CD4-positive, alpha-beta memory T cell (primary cell): ENCODE results near the gene REM1. TPM values are rescaled to one million over a fixed set of nuclear protein-coding genes. Genes with fewer than 3 reads are reported as not detected.
"Not testable (repeated sequence)": the region's sequence is repeated elsewhere in the genome, so short reads cannot be mapped to it uniquely, and the experiment has no call there.

Experiments
- CTCF ChIA-PET: fragments of 350-600 bp; sonication (Branson Sonifier 250); formaldehyde crosslinking; loops from one replicate; lab custom pipeline; 2021; ENCODE audit warnings: inconsistent platforms; ENCODE audit not compliant: partially characterized antibody; lab: Charles Lee
- POLR2A ChIA-PET: fragments of 350-600 bp; sonication (Branson Sonifier 250); formaldehyde crosslinking; loops from one replicate; lab custom pipeline; 2021; ENCODE audit not compliant: partially characterized antibody; lab: Charles Lee
- DNase-seq, 5 donors: peaks; one replicate each; pipeline versions ENCODE4 v3.0.0 to v3.0.0-alpha.2; 2020 to 2022; ENCODE audit warnings: mixed read lengths in 1 of 5
- H3K27ac ChIP-seq: one replicate; pipeline ENCODE4 v1.7.0; 2013; ENCODE audit warnings: low read depth, low read length
- H3K27me3 ChIP-seq: 2 replicates; pipeline ENCODE4 v1.7.0; 2013; ENCODE audit warnings: mild to moderate bottlenecking, low read length, moderate library complexity; ENCODE audit not compliant: insufficient read depth
- H3K36me3 ChIP-seq: 2 replicates; pipeline ENCODE4 v1.7.0; 2013; ENCODE audit warnings: mild to moderate bottlenecking, low read length, moderate library complexity; ENCODE audit not compliant: insufficient read depth
- H3K4me1 ChIP-seq: 2 replicates; pipeline ENCODE4 v1.7.0; 2013; ENCODE audit warnings: mild to moderate bottlenecking, low read length, moderate library complexity; ENCODE audit not compliant: insufficient read depth
- H3K4me3 ChIP-seq, 2 donors: one replicate each; pipeline ENCODE4 v1.7.0; 2013; ENCODE audit warnings: low read length in 2 of 2, mild to moderate bottlenecking in 1 of 2
- H3K9me3 ChIP-seq, 2 donors: one replicate each; pipeline ENCODE4 v1.7.0; 2013; ENCODE audit warnings: low read length in 2 of 2, control low read depth in 1 of 2; ENCODE audit not compliant: control insufficient read depth in 1 of 2
- H3K27ac Mint-ChIP-seq, 7 donors: one replicate each; pipeline ENCODE4 v1.8.0; 2020 to 2021; ENCODE audit warnings: mixed read lengths in 7 of 7, mild to moderate bottlenecking in 6 of 7, inconsistent platforms in 3 of 7, moderate library complexity in 3 of 7
- H3K27me3 Mint-ChIP-seq, 2 donors: one replicate each; pipeline ENCODE4 v1.8.0; 2020 to 2021; ENCODE audit warnings: mixed read lengths in 2 of 2
- H3K36me3 Mint-ChIP-seq, 2 donors: one replicate each; pipeline ENCODE4 v1.8.0; 2020 to 2021; ENCODE audit warnings: mixed read lengths in 2 of 2, inconsistent platforms in 1 of 2, mild to moderate bottlenecking in 1 of 2
- H3K4me1 Mint-ChIP-seq, 4 donors: one replicate each; pipeline ENCODE4 v1.8.0; 2020 to 2021; ENCODE audit warnings: mixed read lengths in 4 of 4, mild to moderate bottlenecking in 1 of 4
- H3K4me3 Mint-ChIP-seq, 8 donors: one replicate each; pipeline ENCODE4 v1.8.0; 2020 to 2021; ENCODE audit warnings: mixed read lengths in 8 of 8, mild to moderate bottlenecking in 7 of 8, moderate library complexity in 6 of 8, inconsistent platforms in 3 of 8
- H3K9me3 Mint-ChIP-seq, 8 donors: one replicate each; pipeline ENCODE4 v1.8.0; 2020 to 2021; ENCODE audit warnings: mixed read lengths in 8 of 8, mild to moderate bottlenecking in 5 of 8, inconsistent platforms in 3 of 8, moderate library complexity in 1 of 8
- intact Hi-C: fragments of 100-400 bp; cut with micrococcal nuclease; formaldehyde crosslinking; loops from one replicate; pipeline ENCODE4 v1.15.1; 2023
- polyA plus RNA-seq, 2 donors: library from polyadenylated mRNA; unstranded; fragments of 300-500 nt; fragmentation: Illumina TruSeq; gene quantifications; one replicate each; pipeline ENCODE4 v1.2.3, GENCODE V29; 2021
- total RNA-seq, 2 experiments: library from RNA; stranded (reverse); gene quantifications; one replicate each; pipeline ENCODE4 v1.2.3, GENCODE V29; 2021

Gene REM1, protein sequence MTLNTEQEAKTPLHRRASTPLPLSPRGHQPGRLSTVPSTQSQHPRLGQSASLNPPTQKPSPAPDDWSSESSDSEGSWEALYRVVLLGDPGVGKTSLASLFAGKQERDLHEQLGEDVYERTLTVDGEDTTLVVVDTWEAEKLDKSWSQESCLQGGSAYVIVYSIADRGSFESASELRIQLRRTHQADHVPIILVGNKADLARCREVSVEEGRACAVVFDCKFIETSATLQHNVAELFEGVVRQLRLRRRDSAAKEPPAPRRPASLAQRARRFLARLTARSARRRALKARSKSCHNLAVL
- total RNA-seq (not detected), polyA plus RNA-seq (not detected)

DNA sequence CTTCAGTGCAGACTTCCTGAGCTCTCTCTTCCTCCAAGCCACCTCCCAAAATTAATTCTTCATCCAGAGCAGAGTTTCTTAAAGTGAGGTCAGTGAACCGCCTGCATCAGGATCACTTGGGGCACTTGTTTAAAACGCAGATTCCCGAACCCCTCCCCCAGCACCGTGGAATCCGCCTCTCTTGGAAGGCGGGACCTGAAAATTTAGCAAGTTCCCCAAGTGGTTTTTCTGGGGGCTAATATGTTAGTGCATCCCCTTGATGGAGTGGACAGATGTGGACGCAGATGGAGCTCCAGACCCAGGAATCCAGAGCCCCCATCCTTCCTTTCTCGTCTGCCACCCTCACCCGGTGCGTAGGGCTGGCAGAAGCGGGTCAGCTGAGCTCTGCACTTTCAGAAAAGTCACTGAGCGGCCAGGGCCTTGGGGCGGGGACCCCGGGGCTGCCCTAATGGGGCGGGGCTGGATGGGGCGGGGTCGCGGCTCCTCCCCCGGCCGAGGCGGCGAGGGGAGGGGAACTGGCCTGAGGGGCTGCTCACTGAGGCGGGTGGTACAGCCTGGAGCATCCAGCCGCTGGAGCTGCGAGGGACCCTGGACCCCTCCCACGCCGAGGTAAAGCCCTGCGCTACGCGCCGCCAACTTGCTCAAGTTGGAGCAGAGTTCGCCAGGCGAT is at the start of gene REM1, which contains the start of gene DEFB124:
REM1 (plus strand) TSS at position 531 of the 670 bp plus-strand sequence. CDS start 1,158 bp downstream, outside the sequence.
DEFB124 (minus strand) TSS at position 370 of the 670 bp plus-strand sequence. CDS start 2,114 bp downstream, outside the sequence.
- Mint-ChIP-seq H3K4me1 (peaks cover 0 to 9% (median 5%) of the 10 kb centered on the region in 4 donors), H3K27ac (no peak within 1 kb of the TSS), H3K36me3 (peaks cover 0 to 4% of the 10 kb centered on the region in 2 donors), H3K4me3 (peak within 1 kb of the TSS in 4 of 8 donors; percentile 17 to 56 (median 33)), H3K9me3 (peaks cover 0 to 4% (median 2%) of the 10 kb centered on the region in 8 donors), H3K27me3 (peaks cover 28 to 36% of the 10 kb centered on the region in 2 donors)
- H3K9me3 ChIP-seq, result no peaks in the 10 kb centered on the region
- no peak for DNase-seq
- intact Hi-C loops, result no loop called here
- POLR2A ChIA-PET, result no interaction called here
- no peaks in the 10 kb centered on the region for H3K4me1 ChIP-seq
- no peak within 1 kb of the TSS for H3K4me3 ChIP-seq
- no peak within 1 kb of the TSS for H3K27ac ChIP-seq
- CTCF ChIA-PET, result interaction anchor here (0.6 kb wide), 1 partner anchor 14 kb away, joined by 3 read pairs; no protein-coding TSS in a partner anchor
- no peaks in the 10 kb centered on the region for H3K36me3 ChIP-seq
- H3K27me3 ChIP-seq, result peaks cover 7% of the 10 kb centered on the region

GRCh38 chr20:31425797-31426196 is 49.3 kb upstream of the REM1 start:
- H3K9me3 Mint-ChIP-seq, result peaks cover 0 to 6% (median 0%) of the 10 kb centered on the region in 8 donors
- no peaks in the 10 kb centered on the region for H3K4me1 Mint-ChIP-seq
- H3K27ac Mint-ChIP-seq, result no peak overlapping the region
- H3K27ac ChIP-seq, result no peak overlapping the region
- no peaks in the 10 kb centered on the region for H3K9me3 ChIP-seq
- no peaks in the 10 kb centered on the region for H3K4me1 ChIP-seq
- H3K4me3 Mint-ChIP-seq, result no peak overlapping the region
- CTCF ChIA-PET, result no interaction called here
- POLR2A ChIA-PET, result no interaction called here
- intact Hi-C loops, result no loop called here
- H3K27me3 Mint-ChIP-seq, result peaks cover 0 to 6% of the 10 kb centered on the region in 2 donors
- H3K36me3 Mint-ChIP-seq, result no peaks in the 10 kb centered on the region
- no peaks in the 10 kb centered on the region for H3K36me3 ChIP-seq
- DNase-seq, result no peak
- H3K27me3 ChIP-seq, result no peaks in the 10 kb centered on the region
- no peak overlapping the region for H3K4me3 ChIP-seq

- H3K36me3 Mint-ChIP-seq, intact Hi-C loops, H3K27me3 Mint-ChIP-seq, H3K4me3 ChIP-seq, CTCF ChIA-PET, H3K4me1 Mint-ChIP-seq, H3K36me3 ChIP-seq, POLR2A ChIA-PET, H3K27me3 ChIP-seq, H3K9me3 ChIP-seq, DNase-seq, H3K4me3 Mint-ChIP-seq, H3K4me1 ChIP-seq, H3K27ac Mint-ChIP-seq, H3K9me3 Mint-ChIP-seq, H3K27ac ChIP-seq: not testable (repeated sequence)
These were observed 48.1 kb upstream of the REM1 start for GRCh38 chr20:31426891-31427551.

DNA sequence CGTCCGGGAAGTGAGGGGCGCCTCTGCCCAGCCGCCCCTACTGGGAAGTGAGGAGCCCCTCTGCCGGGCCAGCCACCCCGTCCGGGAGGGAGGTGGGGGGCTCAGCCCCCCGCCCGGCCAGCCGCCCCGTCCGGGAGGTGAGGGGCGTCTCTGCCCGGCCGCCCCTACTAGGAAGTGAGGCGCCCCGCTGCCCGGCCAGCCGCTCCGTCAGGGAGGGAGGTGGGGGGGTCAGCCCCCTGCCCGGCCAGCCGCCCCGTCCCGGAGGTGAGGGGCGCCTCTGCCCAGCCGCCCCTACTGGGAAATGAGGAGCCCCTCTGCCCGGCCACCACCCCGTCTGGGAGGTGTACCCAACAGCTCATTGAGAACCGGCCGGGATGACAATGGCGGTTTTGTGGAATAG is 47.5 kb upstream of the REM1 start:
- H3K27ac Mint-ChIP-seq, POLR2A ChIA-PET, H3K4me1 ChIP-seq, H3K9me3 ChIP-seq, H3K36me3 Mint-ChIP-seq, intact Hi-C loops, H3K27me3 ChIP-seq, H3K27ac ChIP-seq, H3K36me3 ChIP-seq, H3K27me3 Mint-ChIP-seq, H3K4me1 Mint-ChIP-seq, H3K4me3 Mint-ChIP-seq, H3K9me3 Mint-ChIP-seq, H3K4me3 ChIP-seq, CTCF ChIA-PET, DNase-seq: not testable (repeated sequence)

DNA sequence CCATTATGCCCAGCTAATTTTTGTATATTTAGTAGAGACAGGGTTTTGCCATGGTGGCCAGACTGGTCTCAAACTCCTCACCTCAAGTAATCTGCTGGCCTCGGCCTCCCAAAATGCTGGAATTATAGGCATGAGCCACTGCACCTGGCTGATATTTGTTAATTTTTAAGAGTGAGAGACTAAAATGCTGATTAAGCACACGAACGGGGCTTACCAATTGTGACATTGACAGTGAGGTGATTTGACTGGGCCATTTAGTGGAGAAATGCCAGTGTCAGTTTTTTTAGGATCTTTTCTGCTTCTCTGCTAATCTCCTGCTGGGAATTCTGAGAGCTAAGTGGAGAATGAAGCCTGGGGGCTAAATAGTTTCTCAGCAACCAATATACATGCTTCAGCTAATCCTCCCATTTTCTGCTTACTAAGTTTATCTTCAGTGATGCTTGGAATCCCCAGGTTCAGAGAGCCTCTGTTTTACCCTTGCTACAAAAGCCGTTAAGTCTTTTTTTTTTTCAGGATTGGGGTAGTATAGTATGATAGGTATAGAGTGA is 44.4 kb upstream of the REM1 start:
- H3K27me3 Mint-ChIP-seq, result peaks cover 17 to 19% of the 10 kb centered on the region in 2 donors
- no peak overlapping the region for H3K27ac Mint-ChIP-seq
- intact Hi-C loops, result no loop called here
- DNase-seq, result no peak
- POLR2A ChIA-PET, result no interaction called here
- Histone ChIP-seq H3K27me3 (no peaks in the 10 kb centered on the region), H3K36me3 (no peaks in the 10 kb centered on the region), H3K4me3 (no peak overlapping the region), H3K27ac (no peak overlapping the region), H3K9me3 (no peaks in the 10 kb centered on the region), H3K4me1 (no peaks in the 10 kb centered on the region)
- H3K36me3 Mint-ChIP-seq, result no peaks in the 10 kb centered on the region
- H3K9me3 Mint-ChIP-seq, result peaks cover 0 to 6% (median 0%) of the 10 kb centered on the region in 8 donors
- CTCF ChIA-PET, result no interaction called here
- no peak overlapping the region for H3K4me3 Mint-ChIP-seq
- no peaks in the 10 kb centered on the region for H3K4me1 Mint-ChIP-seq

- POLR2A ChIA-PET, result no interaction called here
- H3K36me3 Mint-ChIP-seq, result no peaks in the 10 kb centered on the region
- peaks cover 6 to 13% of the 10 kb centered on the region in 2 donors for H3K27me3 Mint-ChIP-seq
- intact Hi-C loops, result no loop called here
- H3K4me3 ChIP-seq, result no peak within 1 kb of the TSS
- H3K36me3 ChIP-seq, result no peaks in the 10 kb centered on the region
- H3K27ac ChIP-seq, result no peak within 1 kb of the TSS
- H3K27ac Mint-ChIP-seq, result no peak within 1 kb of the TSS
- no peaks in the 10 kb centered on the region for H3K4me1 ChIP-seq
- DNase-seq, result no peak
- no peaks in the 10 kb centered on the region for H3K9me3 ChIP-seq
- H3K9me3 Mint-ChIP-seq, result no peaks in the 10 kb centered on the region
- H3K4me3 Mint-ChIP-seq, result no peak within 1 kb of the TSS
- H3K27me3 ChIP-seq, result no peaks in the 10 kb centered on the region
- no peaks in the 10 kb centered on the region for H3K4me1 Mint-ChIP-seq
- CTCF ChIA-PET, result interaction anchor here (1.1 kb wide), 1 partner anchor 20 kb away, joined by 5 read pairs; no protein-coding TSS in a partner anchor
These were observed 35.0 kb upstream of the REM1 start, which contains the start of gene DEFB123 for GRCh38 chr20:31440012-31440659. DEFB123 (plus strand) TSS chr20:31440632; CDS start chr20:31440699, 67 bp downstream.
